Choroid plexus epithelial cell (primary cell): Measurements from ENCODE around the gene TMOD2.

Experiments
- DNase-seq: peaks from one replicate; pipeline ENCODE4 v3.0.0-alpha.2; 2010; ENCODE audit warnings: low read depth
- H3K4me3 ChIP-seq: 2 replicates; pipeline ENCODE4 v1.5.1; 2011; ENCODE audit warnings: low read depth, mild to moderate bottlenecking, control low read depth, low read length, moderate library complexity
- TF ChIP-seq, protein P1 (sequence below): conservative IDR thresholded peaks from 2 replicates; pipeline ENCODE4 v1.5.1; 2011; ENCODE audit warnings: low read depth, mild to moderate bottlenecking, control low read depth, inconsistent platforms, low read length, moderate library complexity

Gene TMOD2

DNA sequence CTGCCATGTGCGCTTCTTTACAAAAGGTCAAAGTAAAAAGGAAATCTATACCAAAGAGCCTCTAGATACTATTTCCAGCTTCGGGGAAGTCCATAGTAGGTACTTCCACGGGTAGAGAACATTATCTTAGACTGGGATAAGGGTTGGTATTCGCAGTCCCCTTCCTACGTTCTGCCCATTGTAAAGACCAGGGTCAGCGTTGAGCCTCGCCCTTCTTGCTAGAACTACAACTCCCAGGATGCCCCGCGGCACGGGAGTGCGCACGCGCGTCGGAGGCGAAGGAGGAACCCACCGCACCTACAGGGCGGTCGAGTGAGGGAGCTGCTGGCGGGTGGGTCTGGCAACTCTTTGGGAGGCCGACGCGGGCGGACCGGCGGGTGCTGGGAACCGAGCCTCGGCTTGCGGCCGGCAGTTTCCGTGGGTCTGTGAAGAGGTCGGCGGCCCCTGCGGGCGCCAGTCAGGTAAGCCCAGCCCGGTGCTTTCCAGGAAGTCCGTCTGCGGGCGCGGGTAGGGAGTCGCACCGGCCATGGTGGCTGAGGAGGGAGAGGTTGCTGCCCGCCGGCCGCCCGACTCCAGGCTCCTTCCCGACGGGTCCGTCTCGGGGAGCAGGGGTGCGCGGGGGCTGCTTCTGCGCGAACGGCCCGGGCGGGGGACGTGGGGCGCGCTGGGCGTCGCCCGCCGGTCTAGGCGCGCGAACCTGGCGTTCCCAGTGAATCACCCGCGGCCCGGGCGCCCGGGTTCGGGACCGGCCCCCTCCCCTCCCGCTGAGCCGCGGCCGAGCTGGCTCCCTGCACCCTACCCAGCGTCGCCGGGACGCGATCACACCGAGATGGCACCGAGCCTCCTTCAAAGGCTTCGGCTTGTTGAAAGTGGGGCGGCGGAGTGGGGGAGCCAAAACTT, 78.2 kb downstream of the TMOD2 start, which contains the start of gene TMOD3:
TSS of gene TMOD3 (plus strand) at position 278 of the 900 bp plus-strand sequence. CDS start 33,232 bp downstream, outside the sequence.
- TF ChIP-seq, protein P1, sequence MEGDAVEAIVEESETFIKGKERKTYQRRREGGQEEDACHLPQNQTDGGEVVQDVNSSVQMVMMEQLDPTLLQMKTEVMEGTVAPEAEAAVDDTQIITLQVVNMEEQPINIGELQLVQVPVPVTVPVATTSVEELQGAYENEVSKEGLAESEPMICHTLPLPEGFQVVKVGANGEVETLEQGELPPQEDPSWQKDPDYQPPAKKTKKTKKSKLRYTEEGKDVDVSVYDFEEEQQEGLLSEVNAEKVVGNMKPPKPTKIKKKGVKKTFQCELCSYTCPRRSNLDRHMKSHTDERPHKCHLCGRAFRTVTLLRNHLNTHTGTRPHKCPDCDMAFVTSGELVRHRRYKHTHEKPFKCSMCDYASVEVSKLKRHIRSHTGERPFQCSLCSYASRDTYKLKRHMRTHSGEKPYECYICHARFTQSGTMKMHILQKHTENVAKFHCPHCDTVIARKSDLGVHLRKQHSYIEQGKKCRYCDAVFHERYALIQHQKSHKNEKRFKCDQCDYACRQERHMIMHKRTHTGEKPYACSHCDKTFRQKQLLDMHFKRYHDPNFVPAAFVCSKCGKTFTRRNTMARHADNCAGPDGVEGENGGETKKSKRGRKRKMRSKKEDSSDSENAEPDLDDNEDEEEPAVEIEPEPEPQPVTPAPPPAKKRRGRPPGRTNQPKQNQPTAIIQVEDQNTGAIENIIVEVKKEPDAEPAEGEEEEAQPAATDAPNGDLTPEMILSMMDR: peak; percentile 12
- H3K4me3 ChIP-seq: peak within 1 kb of the TSS; percentile 89
- peak; percentile 93 for DNase-seq

DNA sequence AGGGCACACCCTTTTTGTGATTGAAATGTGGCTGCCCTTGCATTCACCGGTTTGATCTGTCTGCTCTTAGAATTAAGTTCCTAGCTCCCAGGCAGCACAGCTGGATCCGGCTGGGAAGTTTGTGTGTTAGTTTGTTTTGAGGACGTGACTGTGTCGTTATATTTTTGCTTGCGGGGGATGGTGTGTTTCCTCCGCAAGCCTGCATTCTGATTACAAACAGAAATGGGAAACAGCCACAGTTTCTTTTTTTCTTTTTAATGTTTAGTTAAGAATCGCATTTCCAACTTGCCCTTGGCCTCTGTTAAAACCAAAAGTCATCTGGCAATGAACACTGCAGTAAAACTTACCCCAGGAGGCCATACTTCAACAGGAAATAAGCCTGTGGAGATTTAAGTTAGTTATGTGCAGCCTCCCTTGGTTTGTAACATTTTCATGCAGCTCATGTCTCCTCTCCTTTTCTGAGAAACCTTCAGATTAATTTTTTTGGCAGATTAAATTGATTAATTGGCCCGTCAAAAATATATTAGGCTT, 78.9 kb downstream of the TMOD2 start:
- peak; percentile 81 for DNase-seq
- TF ChIP-seq, protein P1: no peak

DNA sequence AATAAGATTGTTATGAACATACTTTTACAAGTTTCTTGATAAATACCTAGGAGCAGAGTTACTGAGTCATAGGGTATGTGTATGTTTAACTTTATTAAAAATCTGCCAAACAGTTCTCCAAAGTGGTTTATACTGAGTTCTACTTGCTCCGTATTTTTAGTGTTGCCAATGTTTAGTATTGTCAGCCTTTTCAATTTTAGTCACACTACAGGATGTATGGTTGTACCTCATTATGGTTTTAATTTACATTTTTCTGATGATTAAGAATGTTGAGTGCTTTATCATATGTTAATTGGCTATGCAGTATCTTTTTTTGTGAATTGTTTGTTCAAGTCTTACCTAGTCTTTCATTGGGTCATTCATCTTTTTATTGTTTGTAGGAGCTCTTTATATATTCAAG, 82.4 kb downstream of the TMOD2 start:
- DNase-seq: no peak
- TF ChIP-seq, protein P1: no peak
- no peak overlapping the region for H3K4me3 ChIP-seq

More for the DNA sequence above, 78.9 kb downstream of the TMOD2 start:
- H3K4me3 ChIP-seq: peak overlapping the region; percentile 89

DNA sequence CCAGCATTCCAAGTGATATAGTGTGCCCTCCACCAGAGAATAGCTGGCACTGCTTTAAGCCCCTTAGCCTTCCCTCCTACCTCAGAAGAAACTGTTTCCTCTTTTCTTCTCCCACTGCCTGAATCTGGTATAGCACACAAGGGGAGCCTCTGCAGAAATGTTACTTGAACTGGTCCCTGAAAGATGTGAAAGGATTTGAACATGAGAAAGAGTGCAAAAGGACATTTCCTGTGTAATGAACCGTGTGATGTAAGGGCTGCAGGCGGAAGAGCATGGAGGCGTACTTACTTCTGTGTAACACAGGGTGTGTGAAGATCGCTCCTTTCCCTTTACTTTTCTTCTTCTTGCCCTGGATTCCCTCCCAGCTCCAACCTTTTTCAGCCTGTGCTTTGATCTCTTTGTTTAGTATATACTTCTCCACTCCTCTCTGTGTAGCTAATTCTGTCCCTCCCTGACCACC, 86.4 kb downstream of the TMOD2 start:
- TF ChIP-seq, protein P1: no peak
- H3K4me3 ChIP-seq: no peak overlapping the region
- peak; percentile 80 for DNase-seq

DNA sequence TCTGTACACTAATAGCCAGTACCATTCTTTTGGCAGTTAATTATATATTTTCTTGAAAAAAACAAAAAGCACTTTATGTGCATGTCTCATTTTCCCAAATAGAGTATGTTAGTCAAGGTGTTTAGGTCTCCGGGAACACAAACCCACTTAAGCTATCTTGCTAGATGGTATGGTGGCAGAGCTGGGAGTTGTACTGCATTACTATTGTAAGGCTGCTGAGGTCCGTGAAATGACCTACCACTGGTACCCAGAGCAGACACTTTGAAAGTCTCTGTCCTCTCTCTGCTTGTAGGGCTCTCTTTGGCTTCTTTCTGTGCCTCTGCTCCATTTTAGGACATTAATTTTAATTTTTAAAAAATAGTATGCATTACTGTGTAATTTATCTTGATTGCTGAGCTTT, 86.9 kb downstream of the TMOD2 start:
- DNase-seq: no peak
- TF ChIP-seq, protein P1: no peak
- no peak overlapping the region for H3K4me3 ChIP-seq

DNA sequence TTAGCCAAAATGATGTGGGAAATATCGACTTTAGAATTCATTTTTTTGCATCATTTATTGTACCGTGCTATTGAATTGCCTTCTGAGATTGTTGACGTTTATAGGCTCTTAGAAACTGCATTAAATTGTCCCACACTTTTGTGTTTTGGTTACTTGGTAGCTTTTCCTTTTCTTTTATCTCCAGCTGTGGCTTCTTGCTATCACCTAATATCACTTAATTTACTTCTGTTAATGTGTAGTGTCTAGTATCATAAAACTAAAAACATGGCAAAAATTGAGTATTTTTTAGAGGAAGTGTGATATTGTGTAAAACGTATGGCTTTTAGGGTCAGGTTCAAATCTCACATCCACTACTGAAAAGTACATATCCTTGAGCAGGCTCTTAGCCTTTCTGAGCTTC, 89.3 kb downstream of the TMOD2 start:
- H3K4me3 ChIP-seq: no peak overlapping the region
- DNase-seq: no peak
- TF ChIP-seq, protein P1: no peak
